ENCODE measurements around the gene SPANXN2. TPM values are rescaled to one million over a fixed set of nuclear protein-coding genes. Genes with fewer than 3 reads are reported as not detected.

SPANXN2 gene
- total and polyA plus RNA-seq, 2 of the 8 experiments (the other 6 are each of a cell fraction or from before 2014, with no cell fraction given), result not detected

DNA sequence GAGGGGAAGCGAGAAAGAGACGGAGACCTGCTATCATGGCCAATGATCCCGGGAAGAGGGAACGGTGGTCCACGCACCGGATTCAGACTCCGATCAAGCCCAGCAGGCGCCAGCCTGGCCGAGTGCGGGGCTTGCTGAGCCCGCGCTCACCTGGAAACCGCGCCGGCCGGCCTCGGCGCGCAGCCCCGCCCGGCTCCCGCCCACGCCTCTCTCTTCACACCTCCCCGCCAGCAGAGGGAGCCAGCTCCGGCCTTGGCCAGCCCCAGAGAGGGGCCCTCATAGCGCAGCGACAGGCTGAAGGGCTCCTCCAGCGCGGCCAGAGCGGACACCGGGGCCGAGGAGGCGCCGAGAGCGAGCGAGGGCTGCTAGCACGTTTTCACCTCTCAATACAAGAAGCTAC is 36.8 kb upstream of the SPANXN2 start:
- POLR2A ChIA-PET (ENCODE audit: partially characterized antibody), result no interaction called here
- Histone ChIP-seq H3K23me2 (ENCODE audit: low read depth, low read length) (no peaks in the 10 kb centered on the region), H3K4me2 (ENCODE audit: insufficient read depth in 1 of 2, low read depth in 2 of 2, low read length in 2 of 2) (peak overlapping the region; percentile 54 to 63), H4K91ac (replicated peaks; ENCODE audit: insufficient read length, low read length) (no peak overlapping the region), H3K79me1 (ENCODE audit: low read depth, low read length) (no peaks in the 10 kb centered on the region), H3K4ac (replicated peaks; ENCODE audit: insufficient read length, low read depth, low read length) (no peak overlapping the region), H3K36me3 (ENCODE audit: control insufficient read depth in 2 of 4, insufficient read depth in 4 of 4, low read length in 3 of 4) (no peaks in the 10 kb centered on the region), H2AFZ (ENCODE audit: low read length) (peak overlapping the region; percentile 93), H3K9me3 (ENCODE audit: insufficient read depth in 2 of 2, low read depth in 1 of 2, low read length in 1 of 2) (no peaks in the 10 kb centered on the region), H3K27ac (ENCODE audit: low read depth, low read length) (no peak overlapping the region), H3K79me2 (ENCODE audit: control insufficient read depth in 1 of 2, insufficient read depth in 2 of 2, low read length in 2 of 2) (no peaks in the 10 kb centered on the region), H2AK5ac (ENCODE audit: low read depth, low read length) (no peak overlapping the region), H2BK20ac (ENCODE audit: low read length) (no peak overlapping the region), H3K14ac (ENCODE audit: insufficient read length) (no peak overlapping the region), H2BK15ac (ENCODE audit: low read length) (no peak overlapping the region), H3K23ac (ENCODE audit: insufficient read length) (no peak overlapping the region), H4K5ac (ENCODE audit: insufficient read length, low read depth, low read length) (no peak overlapping the region), H2BK5ac (ENCODE audit: low read depth, low read length) (no peak overlapping the region), H3K4me1 (replicated peaks in 1 of 4; ENCODE audit: control insufficient read depth in 3 of 4, insufficient read depth in 4 of 4, low read length in 3 of 4) (no peaks in the 10 kb centered on the region), H2BK120ac (replicated peaks; ENCODE audit: low read depth, low read length) (no peak overlapping the region), H3K9ac (replicated peaks in 1 of 4; ENCODE audit: extremely low read depth in 1 of 4, low read depth in 3 of 4, low read length in 3 of 4) (no peak overlapping the region; a peak in 1 of 7 replicates), H3K18ac (ENCODE audit: extremely low read depth, low read length) (no peak overlapping the region), H2BK12ac (ENCODE audit: low read depth, low read length) (no peak overlapping the region), H3K4me3 (ENCODE audit: extremely low read depth in 1 of 4, insufficient read depth in 2 of 4, low read depth in 3 of 4, low read length in 4 of 4) (peak overlapping the region; percentile 37 to 58 (median 44); a peak in 6 of 8 replicates), H4K20me1 (replicated peaks in 1 of 2; ENCODE audit: control insufficient read depth in 1 of 2, insufficient read depth in 2 of 2, low read length in 2 of 2) (no peaks in the 10 kb centered on the region), H3K56ac (replicated peaks; ENCODE audit: insufficient read length, low read depth, low read length) (no peak overlapping the region), H3K27me3 (replicated peaks in 1 of 4; ENCODE audit: control insufficient read depth in 3 of 4, extremely low read depth in 1 of 4, insufficient read depth in 3 of 4, low read length in 3 of 4) (peaks cover 0 to 6% (median 3%) of the 10 kb centered on the region in 4 experiments; a peak in 2 of 7 replicates), H4K8ac (ENCODE audit: extremely low read depth, insufficient read depth, low read length) (no peak overlapping the region)
- peak in 1 of 2 experiments; percentile 74 for DNase-seq (ENCODE audit: low read depth in 1 of 2, low spot score in 2 of 2)
- CTCF ChIA-PET (ENCODE audit: partially characterized antibody), result interaction anchor here (1.5 kb wide), 1 partner anchor 14 kb away, joined by 5 read pairs; no protein-coding TSS in a partner anchor
- WGBS, 2 experiments (ENCODE audit: extremely low coverage in 1 of 2, insufficient coverage in 1 of 2, insufficient read length in 1 of 2, insufficient replicate concordance in 2 of 2, low coverage in 1 of 2, low lambda C conversion rate in 2 of 2, missing lambda C conversion rate in 1 of 2), result 12% methylated on average over 5 of the region's 37 CpGs; no CpG with 5 or more reads in 1 of the 2 experiments
- no peak for FAIRE-seq
- TF ChIP-seq SIX5 (IDR thresholded peaks at IDR 0.05; ENCODE audit: low read depth, low read length), result no peak
- no peak for TF ChIP-seq TCF12 (IDR thresholded peaks at IDR 0.05; ENCODE audit: low read depth, low read length)
- no peak for TF ChIP-seq TEAD4 (IDR thresholded peaks at IDR 0.05; ENCODE audit: low read depth, low read length)
- TF ChIP-seq SIN3A (conservative IDR thresholded peaks at IDR 0.05 in 1 of 2, IDR thresholded peaks at IDR 0.05 in 1 of 2; ENCODE audit: low read depth in 1 of 2, low read length in 2 of 2), result no peak
- TF ChIP-seq RNF2 (IDR thresholded peaks at IDR 0.05; ENCODE audit: borderline replicate concordance, low read depth, low read length, missing control alignments, poor library complexity, severe bottlenecking), result no peak
- no peak for TF ChIP-seq JUND (IDR thresholded peaks at IDR 0.05; ENCODE audit: low read length)
- no peak for TF ChIP-seq POLR2A (IDR thresholded peaks at IDR 0.05; ENCODE audit: control extremely low read depth in 1 of 2, low read depth in 2 of 2, low read length in 2 of 2)
- no peak for TF ChIP-seq POLR2AphosphoS5 (IDR thresholded peaks at IDR 0.05; ENCODE audit: low read depth, low read length)
- TF ChIP-seq EGR1 (IDR thresholded peaks at IDR 0.05; ENCODE audit: borderline replicate concordance, low read depth, low read length), result peak; percentile 99
- no peak for TF ChIP-seq MAFK (IDR thresholded peaks at IDR 0.05; ENCODE audit: low read depth, low read length)
- no peak for TF ChIP-seq HDAC2 (IDR thresholded peaks at IDR 0.05; ENCODE audit: borderline replicate concordance in 1 of 2, low read depth in 2 of 2, low read length in 2 of 2)
- TF ChIP-seq, protein P1, sequence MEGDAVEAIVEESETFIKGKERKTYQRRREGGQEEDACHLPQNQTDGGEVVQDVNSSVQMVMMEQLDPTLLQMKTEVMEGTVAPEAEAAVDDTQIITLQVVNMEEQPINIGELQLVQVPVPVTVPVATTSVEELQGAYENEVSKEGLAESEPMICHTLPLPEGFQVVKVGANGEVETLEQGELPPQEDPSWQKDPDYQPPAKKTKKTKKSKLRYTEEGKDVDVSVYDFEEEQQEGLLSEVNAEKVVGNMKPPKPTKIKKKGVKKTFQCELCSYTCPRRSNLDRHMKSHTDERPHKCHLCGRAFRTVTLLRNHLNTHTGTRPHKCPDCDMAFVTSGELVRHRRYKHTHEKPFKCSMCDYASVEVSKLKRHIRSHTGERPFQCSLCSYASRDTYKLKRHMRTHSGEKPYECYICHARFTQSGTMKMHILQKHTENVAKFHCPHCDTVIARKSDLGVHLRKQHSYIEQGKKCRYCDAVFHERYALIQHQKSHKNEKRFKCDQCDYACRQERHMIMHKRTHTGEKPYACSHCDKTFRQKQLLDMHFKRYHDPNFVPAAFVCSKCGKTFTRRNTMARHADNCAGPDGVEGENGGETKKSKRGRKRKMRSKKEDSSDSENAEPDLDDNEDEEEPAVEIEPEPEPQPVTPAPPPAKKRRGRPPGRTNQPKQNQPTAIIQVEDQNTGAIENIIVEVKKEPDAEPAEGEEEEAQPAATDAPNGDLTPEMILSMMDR (IDR thresholded peaks at IDR 0.05; ENCODE audit: control extremely low read depth in 1 of 3, insufficient read depth in 1 of 3, low read depth in 1 of 3, low read length in 3 of 3), result peak; percentile 42 to 47 (median 45)

Measured in H1 (cell line).